H54 (cell line): ENCODE data around the gene ARVCF.
A peak's percentile ranks its signal among the peaks of the same experiment; 100 is the strongest.

ENCODE experiments used
- DNase-seq: peaks from one replicate; pipeline ENCODE4 v3.0.0; 2011; ENCODE audit warnings: low spot score, mixed read lengths; ENCODE audit not compliant: insufficient read length
- FAIRE-seq: peaks from 3 replicates; lab custom pipeline; 2011; peaks lifted over from hg19 to GRCh38; lab: Jason Lieb, UNC
- POLR2A ChIP-seq: IDR thresholded peaks from 2 replicates; pipeline ENCODE4 v1.6.1; 2011; ENCODE audit warnings: low read depth, mild to moderate bottlenecking, low read length

ARVCF gene

DNA sequence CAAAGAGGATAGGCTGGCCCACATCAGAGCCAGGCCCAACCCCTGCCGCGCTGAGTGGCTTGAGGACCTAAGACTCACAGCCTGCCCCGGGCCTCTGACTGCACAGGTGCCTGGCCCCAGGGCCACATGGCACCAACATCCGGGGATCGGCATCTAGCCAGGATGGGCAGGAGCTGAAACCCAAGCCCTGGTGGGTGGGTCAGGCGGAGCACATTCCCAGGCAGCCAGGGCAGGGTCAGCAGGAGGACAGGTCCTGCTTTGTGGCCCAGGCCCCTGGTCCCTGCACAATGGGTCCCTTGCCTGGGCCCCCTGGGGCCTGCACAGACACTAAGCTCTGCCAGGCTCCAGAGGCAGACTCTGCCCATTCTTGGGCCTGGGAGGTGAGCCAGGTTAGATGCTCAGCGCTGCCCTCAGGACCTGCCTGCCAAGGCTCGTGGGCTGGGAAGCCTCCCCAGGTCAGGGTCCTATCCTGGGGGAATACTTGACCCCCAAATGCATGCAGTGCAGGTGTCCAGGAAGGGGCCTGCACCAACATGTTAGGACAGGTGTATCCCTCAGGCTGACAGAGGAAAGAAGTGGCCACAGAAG lies 33.5 kb downstream of the ARVCF start:
- no peak for TF ChIP-seq POLR2A
- FAIRE-seq (no peak), DNase-seq (no peak)

DNA sequence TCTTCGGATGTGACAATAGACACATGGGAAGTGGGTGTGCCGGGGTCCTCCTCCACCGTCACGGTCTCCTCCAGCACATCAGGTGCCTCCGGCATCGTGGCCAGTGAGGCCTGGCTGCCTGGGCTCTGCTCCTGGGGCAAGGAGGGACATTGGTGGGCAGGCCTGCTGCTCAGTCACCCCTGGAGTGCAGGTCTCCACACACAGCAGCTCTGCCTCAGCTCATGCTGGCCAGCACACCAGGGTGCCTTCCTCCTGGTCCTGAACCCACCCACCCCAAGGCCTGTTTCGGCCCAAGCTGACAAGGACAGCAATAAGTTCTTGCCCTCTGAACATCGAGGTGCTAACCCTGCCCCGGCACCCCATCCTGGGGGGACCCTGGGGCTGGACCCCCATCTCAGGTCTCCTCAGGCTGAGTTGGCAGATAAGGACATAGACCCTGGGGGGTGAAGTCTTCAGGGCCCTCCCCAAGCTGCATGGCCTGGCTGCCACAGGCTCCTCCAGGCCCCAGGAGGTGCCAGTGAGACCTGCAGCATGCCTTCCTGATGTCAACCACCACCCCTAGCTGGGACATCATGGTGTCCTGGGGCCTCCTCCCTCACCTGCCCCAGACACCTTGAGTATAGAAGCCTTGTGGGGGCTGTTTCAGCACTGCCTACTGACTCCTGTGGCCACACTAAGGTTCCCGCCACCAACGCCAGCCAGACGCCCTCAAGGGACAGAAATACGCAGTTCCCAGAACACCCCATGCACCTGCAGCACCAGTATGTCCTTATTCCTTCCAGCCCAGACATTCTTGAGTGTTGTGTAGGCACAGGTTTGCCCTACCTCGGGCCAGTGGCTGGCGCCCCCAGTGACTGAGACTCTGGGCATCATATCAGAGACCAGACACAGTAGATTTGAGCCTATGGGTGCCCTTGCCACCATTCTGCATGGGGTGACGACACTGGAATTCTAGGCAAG lies 34.4 kb downstream of the ARVCF start:
- TF ChIP-seq POLR2A = no peak
- no peak for FAIRE-seq
- DNase-seq = no peak

DNA sequence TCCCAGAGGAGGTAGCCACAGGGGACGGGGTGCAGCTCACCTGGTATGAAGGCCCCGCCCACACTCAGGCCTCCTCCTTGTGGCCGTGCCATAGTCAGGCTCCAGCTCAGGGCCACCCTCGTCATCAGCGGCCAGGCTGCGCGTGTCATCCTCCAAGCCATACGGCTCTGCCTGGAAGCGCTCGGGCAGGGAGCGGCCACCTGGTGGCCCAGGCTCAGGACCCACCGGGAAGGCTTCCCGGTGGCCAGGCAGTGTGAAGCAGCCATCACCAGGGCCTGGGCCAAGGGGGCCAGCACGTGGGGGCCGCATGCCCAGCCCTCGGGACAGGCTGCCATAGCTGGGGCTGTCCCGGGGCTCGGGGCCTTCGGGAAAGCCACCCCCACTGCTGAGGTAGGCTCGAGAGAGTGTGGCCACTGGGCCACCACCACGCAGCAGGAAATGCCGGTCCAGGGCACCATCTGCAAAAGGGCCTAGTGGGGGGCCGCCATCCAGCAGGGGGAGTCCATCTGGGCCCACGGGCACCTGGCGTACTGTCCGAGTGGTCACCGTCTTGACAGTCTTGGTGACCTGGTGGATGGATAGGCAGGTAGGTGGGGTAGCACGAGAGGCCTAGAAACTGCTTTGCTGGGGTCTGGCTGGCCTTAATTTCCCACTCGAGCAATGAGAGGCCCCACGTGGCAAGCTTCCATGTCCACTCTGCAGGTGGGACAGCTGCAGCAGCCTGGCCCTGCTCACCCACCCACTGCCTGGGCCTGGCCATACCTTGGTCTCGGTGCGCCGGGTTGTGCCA lies 35.3 kb downstream of the ARVCF start:
- no peak for TF ChIP-seq POLR2A
- no peak for FAIRE-seq
- DNase-seq = no peak

DNA sequence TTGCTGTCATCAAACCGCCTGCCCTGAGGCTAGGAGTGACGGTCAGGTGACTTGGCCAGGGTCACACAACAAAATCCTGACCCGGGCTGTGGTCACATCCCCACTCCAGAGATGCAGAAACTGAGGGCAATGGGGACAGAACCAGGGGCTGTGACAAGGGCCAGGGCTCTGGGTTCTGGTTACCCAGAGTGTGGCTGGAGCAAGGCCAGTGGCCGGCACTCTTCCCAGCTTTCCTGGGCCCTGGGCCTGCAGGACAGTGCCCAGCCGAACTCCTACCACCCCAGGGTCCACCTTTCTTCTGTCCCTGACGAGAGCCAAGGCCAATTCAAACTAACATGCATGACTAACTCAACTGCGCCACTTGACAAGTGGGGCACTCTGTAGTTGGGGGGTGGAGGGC lies 35.9 kb downstream of the ARVCF start:
- FAIRE-seq = no peak
- DNase-seq = no peak
- no peak for TF ChIP-seq POLR2A

DNA sequence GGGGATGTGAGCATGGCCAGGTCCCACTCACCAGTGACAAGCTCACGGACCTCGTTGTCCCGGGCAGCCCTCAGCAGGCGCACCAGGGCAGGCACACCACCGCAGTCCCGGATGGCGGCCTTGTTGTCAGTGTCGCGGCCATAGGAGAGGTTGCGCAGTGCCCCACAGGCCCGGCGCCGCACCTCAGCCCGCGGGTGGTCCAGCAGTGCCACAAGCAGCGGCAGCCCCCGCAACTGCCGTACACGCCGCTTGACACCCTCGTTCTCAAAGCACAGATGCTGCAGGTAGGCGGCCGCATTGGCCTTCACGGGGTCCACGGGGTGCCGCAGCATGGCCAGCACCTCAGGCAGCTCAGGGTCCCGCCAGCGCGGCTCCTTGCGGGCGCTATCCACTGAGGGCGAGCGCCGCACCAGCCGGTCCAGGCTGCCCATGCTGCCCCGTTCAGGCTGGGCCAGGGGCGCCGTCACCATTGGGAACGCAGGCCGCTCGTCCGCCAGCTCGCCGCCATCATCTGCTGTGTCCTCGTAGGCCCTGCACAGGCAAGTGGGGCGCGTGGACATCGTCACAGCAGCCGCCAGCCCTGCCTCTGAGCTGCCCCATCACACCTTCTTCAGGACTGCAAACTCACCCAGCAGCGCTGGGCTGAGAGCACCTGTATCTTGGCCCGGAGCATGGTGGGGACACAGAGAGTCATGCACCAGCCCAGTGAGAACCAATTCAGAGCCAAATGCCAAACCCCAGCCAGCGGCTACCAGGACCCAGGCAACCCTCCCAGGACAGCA lies 36.7 kb downstream of the ARVCF start:
- DNase-seq (no peak), FAIRE-seq (no peak)
- TF ChIP-seq POLR2A = no peak

DNA sequence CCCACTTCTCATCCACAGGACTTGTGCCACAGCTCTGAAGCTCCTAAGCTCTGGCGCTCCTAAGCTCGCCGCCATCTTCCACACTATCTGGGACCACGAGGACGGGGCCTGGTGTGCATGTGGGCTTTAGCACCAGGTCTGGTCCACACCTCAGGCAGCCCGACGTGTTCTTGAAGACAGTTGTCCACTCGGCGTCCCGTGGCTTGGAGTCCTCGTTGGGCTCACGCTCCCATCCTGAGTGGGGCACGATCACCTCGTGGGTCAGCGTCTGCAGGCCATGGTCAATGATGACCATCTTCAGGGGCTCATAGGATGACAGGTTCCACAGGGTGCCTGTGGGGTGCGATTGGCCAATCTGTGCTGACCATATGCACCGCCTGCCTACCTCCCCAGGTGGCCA lies 37.9 kb downstream of the ARVCF start:
- FAIRE-seq (no peak), DNase-seq (no peak)
- no peak for TF ChIP-seq POLR2A

DNA sequence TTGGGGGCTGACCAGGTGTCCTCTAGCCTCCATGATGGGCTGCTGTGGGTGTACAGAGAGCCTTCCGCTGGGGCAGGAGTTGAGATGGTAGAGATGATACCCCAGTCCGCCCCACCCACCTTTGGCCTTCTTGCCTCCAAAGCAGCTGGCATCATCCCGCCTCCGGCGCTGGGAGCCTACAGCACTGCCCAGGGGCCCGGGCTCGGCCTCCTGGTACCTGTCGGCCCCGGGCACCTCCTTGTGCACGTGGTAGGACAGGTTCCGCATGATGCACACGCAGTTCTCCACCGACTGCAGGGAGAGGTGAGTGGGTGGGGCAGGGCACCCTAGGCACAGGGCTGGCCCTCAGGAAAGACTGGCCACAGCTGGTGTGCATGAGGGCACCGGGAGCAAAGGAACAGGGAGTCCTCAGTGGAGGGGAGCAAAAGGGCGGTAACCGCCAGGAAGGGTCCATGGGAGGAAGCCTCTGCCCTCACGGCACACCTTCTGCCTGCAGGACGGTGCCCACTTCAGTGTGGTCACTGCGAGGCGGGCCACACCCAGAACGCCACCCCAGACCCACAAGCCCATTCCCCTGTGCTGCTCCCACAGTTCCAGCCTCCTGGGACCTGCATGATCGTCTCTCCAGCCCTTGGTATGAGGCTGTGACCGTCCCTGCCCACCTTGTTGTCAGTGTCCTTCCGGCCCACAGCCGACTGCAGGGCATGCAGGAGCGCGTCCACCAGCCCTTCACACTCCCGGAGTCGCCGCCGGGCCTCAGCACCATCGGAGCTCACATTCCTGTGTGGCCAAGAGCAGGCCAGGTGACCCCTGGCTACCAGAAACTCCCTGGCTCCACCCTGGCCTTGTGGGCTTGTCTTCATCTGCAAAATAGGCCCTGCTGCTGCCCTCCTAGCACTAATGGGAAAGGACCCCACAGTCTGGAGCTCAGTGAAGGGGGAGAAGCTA lies 39.1 kb downstream of the ARVCF start:
- FAIRE-seq = no peak
- no peak for DNase-seq
- TF ChIP-seq POLR2A = no peak

DNA sequence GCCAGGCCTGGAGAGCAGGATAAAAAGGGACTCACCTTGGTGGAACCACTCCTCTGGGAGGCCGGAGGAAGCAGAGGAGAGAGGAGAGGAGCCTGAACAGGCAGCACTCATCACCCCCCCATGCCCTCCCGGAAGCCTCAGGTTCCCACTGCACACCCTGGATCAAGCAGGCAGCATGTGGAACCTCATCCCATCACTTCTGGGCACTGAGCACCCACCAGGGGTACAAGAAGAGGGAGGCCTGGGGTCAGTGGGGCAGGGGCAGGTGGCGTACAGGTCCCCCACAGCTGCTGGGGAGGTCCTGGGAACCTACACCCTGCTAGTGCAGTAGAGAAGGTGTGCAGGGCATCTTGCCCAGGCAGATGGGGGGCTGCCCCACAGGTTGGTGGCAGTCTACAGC lies 40.0 kb downstream of the ARVCF start:
- TF ChIP-seq POLR2A = no peak
- FAIRE-seq (no peak), DNase-seq (no peak)

DNA sequence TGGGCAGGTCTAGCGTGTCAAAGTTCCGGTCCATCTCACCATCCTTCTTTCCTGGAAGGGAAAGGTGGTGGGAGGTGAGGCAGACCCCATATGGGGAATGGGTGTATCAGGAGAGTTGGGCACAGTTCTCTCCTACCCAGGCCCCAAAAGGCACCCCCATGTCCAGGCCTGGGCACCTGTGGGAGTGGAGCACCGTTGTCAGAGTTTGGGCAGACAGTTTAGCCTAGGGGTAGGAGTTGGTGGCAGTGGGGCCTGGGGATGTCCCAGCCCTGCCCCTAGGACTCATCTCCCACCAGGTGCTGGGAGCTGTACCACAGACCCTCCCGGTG lies 41.0 kb downstream of the ARVCF start:
- FAIRE-seq (no peak), DNase-seq (no peak)
- no peak for TF ChIP-seq POLR2A

DNA sequence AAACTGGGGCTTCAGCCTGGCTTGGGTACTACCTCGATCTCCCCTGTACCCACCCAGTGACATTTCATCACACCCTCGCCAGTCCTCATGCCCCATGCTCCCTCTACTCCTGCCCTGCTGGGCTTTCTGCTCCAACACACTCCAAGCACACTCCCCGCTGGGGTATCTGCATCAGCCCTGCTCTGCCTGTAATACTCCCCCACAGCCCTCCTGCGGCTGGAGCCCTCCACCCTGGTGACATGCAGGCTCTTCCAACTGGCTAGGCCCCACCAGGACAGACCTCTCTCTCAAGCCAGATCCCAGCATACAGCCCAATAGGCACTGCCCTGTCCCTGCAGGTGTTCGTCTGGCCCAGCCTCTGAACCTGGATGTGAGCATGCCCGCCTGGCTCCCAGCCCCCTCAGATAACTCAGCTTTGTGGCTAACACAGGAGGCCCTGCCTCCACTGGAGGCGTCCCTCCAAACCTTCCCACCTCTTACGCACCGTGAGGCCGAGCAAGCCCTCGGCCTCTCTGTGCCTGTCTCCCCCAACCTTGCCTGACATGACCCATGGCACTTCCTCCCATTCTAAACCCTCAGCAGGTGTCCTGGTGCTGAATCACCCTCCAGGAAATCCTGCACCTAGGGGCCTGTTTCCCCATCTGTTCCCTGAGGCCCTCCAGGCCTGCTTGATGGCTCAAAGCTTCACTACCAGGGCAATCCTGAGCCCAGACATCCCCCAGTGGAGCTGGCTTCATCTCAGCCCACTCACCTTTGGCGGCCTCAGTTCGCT lies 41.5 kb downstream of the ARVCF start:
- DNase-seq (peak; percentile 62), FAIRE-seq (no peak)
- TF ChIP-seq POLR2A = no peak

DNA sequence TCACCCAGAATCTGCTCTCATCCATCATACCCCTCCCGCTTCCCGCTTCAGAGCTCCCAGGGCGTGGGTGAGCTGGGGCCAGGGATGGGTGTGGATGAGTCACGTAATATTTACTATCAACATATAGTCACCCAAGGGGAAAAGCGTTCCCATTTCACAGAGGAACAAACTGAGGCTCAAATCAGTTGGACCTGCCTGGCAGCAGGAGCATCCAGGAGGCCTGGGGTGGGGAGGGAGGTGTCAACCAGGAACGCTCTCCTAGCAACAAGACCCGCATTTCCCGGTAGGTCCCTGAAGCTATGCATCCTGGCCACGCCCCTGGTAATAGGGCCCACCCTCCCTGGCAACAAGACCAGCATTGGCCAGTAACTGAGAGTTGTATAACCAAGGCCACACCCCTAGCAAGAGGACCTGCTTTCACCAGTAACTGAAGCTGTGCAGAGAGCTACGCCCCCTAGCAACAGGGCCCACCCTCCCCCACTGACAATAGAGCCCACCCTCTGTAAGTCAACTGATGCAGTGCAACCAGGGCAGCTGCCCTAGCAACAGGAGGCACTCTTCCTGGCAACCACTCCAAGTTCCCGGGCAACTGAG lies 42.3 kb downstream of the ARVCF start:
- peak; percentile 68 for DNase-seq
- no peak for FAIRE-seq
- TF ChIP-seq POLR2A = no peak

DNA sequence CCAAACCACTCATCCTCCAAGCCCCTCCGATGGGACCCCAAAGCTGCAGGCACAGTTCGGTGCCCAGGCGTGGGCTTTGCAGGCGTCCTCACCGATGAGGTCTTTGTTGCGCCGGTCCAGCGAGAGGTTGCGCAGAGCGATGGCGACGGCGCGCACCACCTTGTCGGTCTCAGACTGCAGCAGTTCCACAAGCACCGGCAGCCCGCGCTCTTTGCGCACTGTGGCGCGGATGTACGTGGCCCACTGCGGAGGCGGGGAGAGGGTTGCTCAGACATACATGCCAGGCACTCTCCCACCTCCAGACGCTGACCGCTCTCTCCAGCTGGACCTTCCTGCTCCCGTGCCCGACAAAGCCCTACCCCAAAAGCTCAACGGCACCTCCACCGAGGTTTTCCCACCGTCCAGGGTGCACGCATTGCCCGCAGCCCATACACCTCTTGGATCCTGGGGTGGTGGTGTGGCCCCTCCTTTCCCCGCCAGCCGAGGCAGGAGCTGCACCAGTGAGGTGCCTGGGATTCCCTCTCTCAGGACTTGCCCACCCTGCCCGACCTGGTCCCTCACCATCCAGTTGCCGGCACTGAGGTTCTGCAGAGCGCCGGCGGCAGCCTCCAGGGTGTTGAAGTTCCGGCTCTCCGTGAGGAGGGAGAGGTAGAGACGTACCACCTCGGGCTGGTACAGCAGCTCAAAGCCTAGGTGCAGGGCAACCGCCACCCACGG lies 42.9 kb downstream of the ARVCF start:
- DNase-seq = no peak
- TF ChIP-seq POLR2A = no peak
- no peak for FAIRE-seq
